ENCODE measurements around the gene TEPSIN. TPM values are rescaled to one million over a fixed set of nuclear protein-coding genes. Genes with fewer than 3 reads are reported as not detected.

TEPSIN gene
- total RNA-seq, 1 experiment from 2014 or later, result 40.7 TPM

GRCh38 chr17:81222906-81223761 lies 15.7 kb downstream of the TEPSIN start, which contains the start of gene CEP131 (continued):
- TF ChIP-seq USF1 (CRISPR knock-in tag; IDR thresholded peaks at IDR 0.05) (peak; percentile 43; the same call in 1 of the 2 replicates), EMX1 (CRISPR knock-in tag; IDR thresholded peaks at IDR 0.05) (no peak), NFATC4 (CRISPR knock-in tag; IDR thresholded peaks at IDR 0.05) (no peak), TP53 (CRISPR knock-in tag; IDR thresholded peaks at IDR 0.05) (0 out of 2 replicates have a peak, but pooled peaks have one; percentile 38), GRHL2 (CRISPR knock-in tag; IDR thresholded peaks at IDR 0.05; ENCODE audit: insufficient replicate concordance, severe bottlenecking) (no peak), ZMAT4 (CRISPR knock-in tag; IDR thresholded peaks at IDR 0.05) (no peak), TCF7 (CRISPR knock-in tag; IDR thresholded peaks at IDR 0.05; ENCODE audit: low read depth) (0 out of 2 replicates have a peak, but pooled peaks have one; percentile 24), SP1 (CRISPR knock-in tag; conservative IDR thresholded peaks at IDR 0.05) (peak; percentile 97), HMGXB4 (CRISPR knock-in tag; IDR thresholded peaks at IDR 0.05) (peak; percentile 71; the same call in 1 of the 2 replicates), CBFB (CRISPR knock-in tag; IDR thresholded peaks at IDR 0.05; ENCODE audit: low read depth) (no peak), ZNF423 (CRISPR knock-in tag; IDR thresholded peaks at IDR 0.05) (peak; percentile 80), E2F1 (CRISPR knock-in tag; IDR thresholded peaks at IDR 0.05) (no peak), AR (CRISPR knock-in tag; IDR thresholded peaks at IDR 0.05) (no peak), ZNF416 (CRISPR knock-in tag; IDR thresholded peaks at IDR 0.05) (no peak), FOXP1 (CRISPR knock-in tag; IDR thresholded peaks at IDR 0.05; ENCODE audit: borderline replicate concordance) (no peak; the same call in 1 of the 2 replicates), RORB (CRISPR knock-in tag; IDR thresholded peaks at IDR 0.05) (no peak), STAT6 (CRISPR knock-in tag; conservative IDR thresholded peaks at IDR 0.05; ENCODE audit: low read depth) (no peak), HMGA2 (CRISPR knock-in tag; IDR thresholded peaks at IDR 0.05) (no peak), AFF4 (CRISPR knock-in tag; IDR thresholded peaks at IDR 0.05; ENCODE audit: borderline replicate concordance) (no peak), ZNF219 (CRISPR knock-in tag; IDR thresholded peaks at IDR 0.05; ENCODE audit: borderline replicate concordance) (no peak), ETV6 (CRISPR knock-in tag; IDR thresholded peaks at IDR 0.05) (peak; percentile 15; the same call in 1 of the 2 replicates), ZNF425 (CRISPR knock-in tag; conservative IDR thresholded peaks at IDR 0.05) (no peak)

Data from WTC11 (cell line).